ENCODE data around the gene HSPA5.

Gene HSPA5

GRCh38 chr9:125189361-125190289, 51.5 kb downstream of the HSPA5 start, which contains the start of gene PPP6C:
TSS of gene PPP6C (minus strand) at chr9:125189803. CDS start at chr9:125189718, 85 bp downstream.
- DNase-seq (ENCODE audit: low spot score): peak; percentile 98
- in situ Hi-C loops (cut with MboI; ENCODE audit: low sequenced_read_pairs, unreplicated experiment): no loop called here
- TF ChIP-seq CTCF (IDR thresholded peaks at IDR 0.05; ENCODE audit: borderline replicate concordance, control extremely low read depth, extremely low read depth, insufficient read depth, missing control alignments): peak; percentile 91

GRCh38 chr9:125189011-125189360, 52.2 kb downstream of the HSPA5 start:
- in situ Hi-C loops (cut with MboI; ENCODE audit: low sequenced_read_pairs, unreplicated experiment): no loop called here
- DNase-seq (ENCODE audit: low spot score): no peak
- TF ChIP-seq CTCF (IDR thresholded peaks at IDR 0.05; ENCODE audit: borderline replicate concordance, control extremely low read depth, extremely low read depth, insufficient read depth, missing control alignments): no peak
